Esophagus mucosa (tissue), 1 donor: ENCODE data around the gene GJA8. TPM values are rescaled to one million over a fixed set of nuclear protein-coding genes. Genes with fewer than 3 reads are reported as not detected.
"Not testable (repeated sequence)": the region's sequence is repeated elsewhere in the genome, so short reads cannot be mapped to it uniquely, and the experiment has no call there.

Source experiments
- ATAC-seq: fragments of 200-7000 bp; cut with Tn5 transposase; one replicate; pipeline ENCODE4 v1.9.1; 2020
- total RNA-seq: library from RNA; stranded (reverse); gene quantifications from one replicate; pipeline ENCODE4 v1.2.4, GENCODE V29; 2023
- donor health status: DM: yes; HTN: yes; CAD: no.

GJA8 gene
- not detected for total RNA-seq

DNA sequence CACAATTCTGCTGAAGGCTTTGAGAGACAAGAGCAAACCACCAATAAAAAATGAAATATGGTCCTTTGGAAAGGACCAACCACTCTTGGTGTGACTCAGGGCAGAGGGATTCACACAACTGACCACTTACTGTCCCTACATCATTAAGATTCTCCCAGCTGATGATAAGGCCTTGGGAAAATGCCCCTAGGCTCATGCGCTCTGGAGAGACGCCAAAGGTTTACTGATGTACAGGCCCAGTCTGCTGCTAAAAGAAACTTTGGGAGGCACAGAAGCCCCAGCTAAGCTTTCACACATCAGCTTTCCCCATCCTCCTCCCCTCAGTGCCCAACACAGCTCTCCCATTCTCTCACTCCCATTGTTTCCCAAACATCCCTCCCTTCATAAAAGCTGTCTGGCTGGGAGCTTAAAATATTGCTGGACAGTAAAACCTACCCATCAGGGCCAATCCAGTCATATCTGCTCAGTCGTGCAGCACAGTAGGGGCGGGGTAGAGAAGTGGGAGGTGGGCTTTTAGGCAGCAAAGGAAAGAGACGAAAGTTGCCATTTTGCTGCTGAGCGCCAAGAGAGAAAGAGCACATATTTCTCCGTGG lies at the start of gene GJA8:
TSS of gene GJA8 (plus strand) at position 543 of the 593 bp plus-strand sequence. CDS start 5,161 bp downstream, outside the sequence.
- no peak for ATAC-seq

DNA sequence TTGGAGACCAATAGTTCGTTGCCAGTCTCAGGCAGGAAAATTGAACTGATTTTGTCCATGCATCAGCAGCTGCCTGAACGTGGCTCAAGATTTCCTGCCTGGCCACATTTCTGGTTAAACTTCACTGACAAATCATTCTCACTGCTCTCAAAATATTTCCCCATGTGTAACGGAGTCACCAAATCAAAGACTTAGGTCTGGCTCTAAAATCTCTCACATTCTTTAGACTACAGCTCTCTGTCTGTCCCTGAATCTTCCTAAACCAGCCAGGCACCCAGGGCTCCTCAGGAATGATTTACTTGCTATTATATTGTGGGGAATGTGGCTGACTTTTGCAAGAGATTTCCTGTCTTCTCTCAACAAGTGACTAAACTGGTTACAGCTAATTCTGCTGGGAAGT lies 49.2 kb upstream of the GJA8 start:
- no peak for ATAC-seq

DNA sequence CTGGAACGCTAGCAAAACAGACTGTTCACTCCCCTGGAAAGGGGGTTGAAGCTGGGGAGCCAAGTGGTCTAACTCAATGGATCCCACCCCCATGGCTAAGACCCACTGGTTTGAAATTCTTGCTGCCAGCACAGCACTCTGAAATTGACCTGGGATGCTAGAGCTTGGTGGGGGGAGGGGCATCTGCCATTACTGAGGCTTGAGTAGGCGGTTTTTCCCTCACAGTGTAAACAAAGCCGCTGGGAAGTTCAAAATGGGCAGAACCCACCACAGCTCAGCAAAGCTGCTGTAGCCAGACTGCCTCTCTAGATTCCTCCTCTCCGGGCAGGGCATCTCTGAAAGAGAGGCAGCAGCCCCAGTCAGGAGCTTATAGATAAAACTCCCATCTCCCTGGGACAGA lies 47.6 kb upstream of the GJA8 start:
- ATAC-seq = not testable (repeated sequence)

GRCh38 chr1:147855996-147856395 lies 46.6 kb upstream of the GJA8 start:
- not testable (repeated sequence) for ATAC-seq

- not testable (repeated sequence) for ATAC-seq
Measured at GRCh38 chr1:147867204-147867603, 35.4 kb upstream of the GJA8 start.

DNA sequence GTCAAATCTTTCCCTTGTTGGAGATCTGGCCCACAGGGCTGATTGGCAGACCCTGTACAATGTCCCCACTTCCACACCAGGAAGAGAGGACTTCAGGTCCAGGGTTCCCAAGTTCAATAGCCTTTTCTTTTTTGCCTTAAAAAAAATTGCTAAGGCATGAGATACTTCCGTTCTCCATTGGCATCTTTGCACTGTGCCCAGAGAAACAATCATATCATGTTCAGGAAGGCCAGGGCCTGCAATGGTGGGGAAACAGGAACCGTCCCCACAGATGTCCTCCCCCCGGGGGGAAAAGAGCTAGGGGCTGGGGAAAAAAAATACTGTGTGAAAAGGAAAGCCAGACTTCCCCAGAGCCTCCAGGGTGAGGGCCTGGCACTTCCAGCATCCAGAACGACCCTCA lies 24.6 kb upstream of the GJA8 start:
- no peak for ATAC-seq

DNA sequence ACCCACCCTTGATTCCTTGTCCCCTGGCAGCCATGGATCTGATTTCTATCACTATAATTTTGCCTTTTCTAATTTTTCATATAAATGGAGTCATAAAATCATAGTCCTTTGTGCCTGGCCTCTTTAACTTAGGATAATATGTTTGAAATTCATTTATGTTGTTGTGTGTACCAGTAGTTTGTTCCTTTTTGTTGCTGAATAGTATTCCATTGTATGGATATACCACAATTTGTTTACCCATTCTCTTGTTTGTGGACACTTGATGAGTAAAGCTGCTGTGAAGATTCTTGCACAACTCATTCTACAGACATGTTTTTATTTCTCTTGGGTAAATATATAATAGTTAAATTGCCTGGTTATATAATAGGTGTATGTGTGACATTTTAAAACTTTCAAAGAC lies 22.7 kb upstream of the GJA8 start:
- ATAC-seq = no peak

DNA sequence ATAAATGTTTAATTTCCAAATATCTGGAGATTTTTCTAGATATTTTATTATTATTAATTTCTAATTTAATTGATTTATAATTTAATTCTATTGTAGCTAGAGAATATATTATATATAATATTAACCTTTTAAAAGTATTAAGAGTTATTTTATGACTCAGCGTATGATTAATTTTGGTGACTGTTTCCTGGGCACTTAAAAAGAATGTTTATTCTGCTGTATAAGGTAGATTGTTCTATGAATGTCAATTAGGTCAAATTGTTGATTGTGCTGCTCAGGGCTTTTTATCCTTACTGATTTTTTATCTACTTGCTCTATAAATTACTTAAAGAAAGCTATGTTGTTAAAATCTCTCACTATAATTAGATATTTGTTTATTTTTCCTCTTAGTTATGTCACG lies 20.1 kb upstream of the GJA8 start:
- no peak for ATAC-seq

DNA sequence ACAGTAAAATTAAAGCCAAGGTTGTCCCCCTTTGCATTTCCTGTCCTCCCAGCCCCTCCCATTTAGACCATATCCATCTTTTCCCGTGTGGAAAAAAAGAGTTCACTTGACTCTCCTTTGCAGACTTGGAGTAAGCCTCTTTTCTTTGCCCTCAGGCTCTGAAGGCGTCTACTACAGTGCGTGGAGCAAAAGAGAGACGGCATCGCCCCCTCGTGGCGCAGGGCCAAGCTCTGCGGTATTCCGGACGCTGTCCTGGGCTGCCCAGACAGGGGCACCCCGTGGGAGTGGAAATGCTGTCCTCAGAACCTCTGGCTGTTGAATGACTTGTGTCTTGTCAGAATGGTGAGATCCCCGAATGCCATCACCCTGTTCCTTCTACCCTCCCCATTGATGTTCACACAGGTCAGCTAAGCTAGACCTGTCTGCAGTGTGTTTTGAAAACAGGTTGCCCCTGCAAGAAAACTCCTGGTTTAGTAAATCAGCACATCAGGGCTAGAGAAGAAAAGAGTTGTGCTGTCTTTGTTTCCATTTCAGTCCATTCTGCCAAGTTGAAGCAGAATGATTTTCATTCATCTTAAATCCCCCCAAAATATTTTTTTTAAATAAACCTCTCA lies 12.3 kb upstream of the GJA8 start:
- peak; percentile 82 for ATAC-seq

- no peak for ATAC-seq
Measured at GRCh38 chr1:147891088-147891487, 11.5 kb upstream of the GJA8 start.

GRCh38 chr1:147892216-147892615 lies 10.4 kb upstream of the GJA8 start:
- ATAC-seq = peak; percentile 56

GRCh38 chr1:147892731-147893214 lies 9.8 kb upstream of the GJA8 start:
- ATAC-seq = peak; percentile 60

DNA sequence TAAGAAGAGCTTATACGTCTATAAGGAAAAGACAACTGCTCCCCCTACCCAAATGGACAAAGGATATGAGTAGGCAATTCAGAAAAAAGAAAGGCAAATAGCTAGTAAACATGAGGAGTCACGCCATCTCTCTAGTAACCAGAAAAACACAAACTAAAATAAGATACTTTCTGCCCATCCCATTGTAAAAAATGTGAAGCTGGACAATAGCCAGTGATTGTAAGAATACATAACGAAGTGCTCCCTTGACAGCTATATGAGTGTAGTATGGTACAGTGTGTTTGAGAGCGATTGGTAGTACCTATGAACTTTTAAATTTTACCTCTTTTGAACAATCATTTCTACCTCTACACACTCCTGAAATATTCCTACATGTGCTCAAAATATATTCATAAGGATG lies 7.5 kb upstream of the GJA8 start:
- ATAC-seq = no peak

DNA sequence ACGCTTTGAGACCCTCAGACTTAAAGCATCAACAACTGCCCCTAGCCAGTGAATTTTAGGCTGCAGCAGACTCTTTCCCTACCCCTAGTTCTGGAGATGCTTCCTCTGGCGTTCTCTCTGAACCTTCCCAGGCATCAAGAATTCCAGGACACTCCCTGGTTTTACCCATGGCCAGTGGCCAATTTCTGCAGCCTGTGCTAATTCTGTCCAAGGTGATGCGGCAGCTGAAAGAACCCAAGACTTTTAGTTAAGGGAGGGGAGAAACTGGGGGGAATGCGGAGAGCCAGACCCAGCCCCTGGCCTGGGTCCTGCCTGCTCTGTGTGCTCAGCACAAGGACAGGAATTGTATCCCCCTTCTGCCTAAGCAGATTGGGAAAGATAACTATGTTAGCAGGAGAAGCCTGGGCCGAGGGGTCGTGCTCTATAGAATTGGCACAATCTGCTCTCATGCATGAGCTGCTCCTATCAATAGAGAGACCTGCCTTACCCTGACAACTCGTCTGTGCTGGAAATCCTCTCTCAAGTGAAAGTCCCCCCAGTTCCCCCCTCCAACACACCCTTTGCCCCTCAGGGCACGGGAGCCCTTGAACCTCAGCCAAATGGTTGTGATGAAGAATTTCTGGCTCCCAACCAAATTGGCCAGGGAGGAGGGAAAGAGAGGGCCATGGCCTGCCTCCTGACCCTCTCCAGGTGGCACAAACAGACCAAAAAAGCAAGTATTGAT lies 5.4 kb upstream of the GJA8 start:
- ATAC-seq = no peak

DNA sequence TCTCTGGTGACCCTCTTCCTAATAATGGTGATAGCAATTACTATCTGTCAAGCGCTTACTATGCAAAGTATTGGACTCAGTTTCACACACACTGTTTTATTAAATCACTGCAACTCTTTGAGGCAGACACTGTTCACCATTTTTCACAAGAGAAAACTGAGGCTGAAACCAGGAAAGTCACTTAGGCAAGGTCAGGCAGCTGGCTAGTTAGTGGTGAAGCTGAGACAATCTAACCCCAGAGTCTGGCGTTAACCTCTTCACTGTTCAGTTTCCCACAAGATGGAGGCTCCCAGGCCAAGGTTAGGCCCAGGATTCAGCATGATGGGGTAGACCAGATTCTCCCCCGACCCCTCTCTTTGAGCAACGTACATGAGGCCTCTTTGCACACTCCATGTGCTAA lies 4.8 kb upstream of the GJA8 start:
- no peak for ATAC-seq

- no peak for ATAC-seq
Measured at GRCh38 chr1:147904726-147905125, 2.1 kb downstream of the GJA8 start.

GRCh38 chr1:147907786-147908509 lies 5.4 kb downstream of the GJA8 start:
- no peak for ATAC-seq

- no peak for ATAC-seq
Measured at GRCh38 chr1:147912553-147912952, 10.0 kb downstream of the GJA8 start.

GRCh38 chr1:147913362-147913942 lies 10.9 kb downstream of the GJA8 start:
- ATAC-seq = no peak

- no peak for ATAC-seq
Measured at GRCh38 chr1:147919896-147920295, 17.3 kb downstream of the GJA8 start.

- ATAC-seq = no peak
Measured at GRCh38 chr1:147924813-147925212, 22.2 kb downstream of the GJA8 start.

GRCh38 chr1:147927215-147927614 lies 24.6 kb downstream of the GJA8 start:
- not testable (repeated sequence) for ATAC-seq

GRCh38 chr1:147927689-147928088 lies 25.1 kb downstream of the GJA8 start:
- not testable (repeated sequence) for ATAC-seq
